Fibroblast of lung (primary cell): Measurements from ENCODE around the gene OR1I1.

Experiments
- CTCF ChIP-seq, 2 donors: IDR thresholded peaks in 1 of 2; conservative IDR thresholded peaks in 1 of 2; 1 replicate in 1 of 2; 2 replicates in 1 of 2; pipeline ENCODE4 v1.5.1; 2011 to 2012; ENCODE audit warnings: low read length in 2 of 2, control low read depth in 1 of 2, inconsistent platforms in 1 of 2, low read depth in 1 of 2, mild to moderate bottlenecking in 1 of 2
- EZH2 ChIP-seq: IDR thresholded peaks from 2 replicates; pipeline ENCODE4 v1.5.1; 2012; ENCODE audit warnings: low read length, control low read depth, mild to moderate bottlenecking; ENCODE audit errors: missing control alignments

- no peak for TF ChIP-seq CTCF (conservative IDR thresholded peaks at IDR 0.05 in 1 of 2, IDR thresholded peaks at IDR 0.05 in 1 of 2; ENCODE audit: low read depth in 1 of 2, low read length in 2 of 2)
- TF ChIP-seq EZH2: no peak
Observed at GRCh38 chr19:15108145-15108844, 26.3 kb downstream of the OR1I1 start.
